Stimulated activated CD4-positive, alpha-beta T cell treated with anti-CD3 and anti-CD28 coated beads, Interleukin-4, amount 100 ng/mL, for 1 hour (primary cell): ENCODE data around the gene NAA35.
A peak's percentile ranks its signal among the peaks of the same experiment; 100 is the strongest.
"Not testable (repeated sequence)": the region's sequence is repeated elsewhere in the genome, so short reads cannot be mapped to it uniquely, and the experiment has no call there.

ENCODE experiments used
- DNase-seq: peaks from one replicate; pipeline ENCODE4 v3.0.0-alpha.2; 2020

The NAA35 gene

GRCh38 chr9:85940832-85941621, at the start of gene NAA35:
NAA35 (plus strand) TSS chr9:85941146; CDS start chr9:85942160, 1,014 bp downstream.
- DNase-seq = peak; percentile 98

- DNase-seq = no peak
Measured at GRCh38 chr9:85892401-85892800, 48.5 kb upstream of the NAA35 start.

GRCh38 chr9:85895685-85896084, 45.3 kb upstream of the NAA35 start:
- DNase-seq = no peak

GRCh38 chr9:85897848-85898247, 43.1 kb upstream of the NAA35 start:
- DNase-seq = no peak

- DNase-seq = no peak
Measured at GRCh38 chr9:85898332-85898731, 42.6 kb upstream of the NAA35 start.

GRCh38 chr9:85899388-85899787, 41.6 kb upstream of the NAA35 start:
- DNase-seq = no peak

- peak; percentile 37 for DNase-seq
Measured at GRCh38 chr9:85900504-85901201, 40.3 kb upstream of the NAA35 start.

- no peak for DNase-seq
Measured at GRCh38 chr9:85904975-85905374, 36.0 kb upstream of the NAA35 start.

GRCh38 chr9:85905957-85906356, 35.0 kb upstream of the NAA35 start:
- DNase-seq = no peak

GRCh38 chr9:85909390-85909789, 31.6 kb upstream of the NAA35 start:
- no peak for DNase-seq

- DNase-seq = no peak
Measured at GRCh38 chr9:85914108-85914507, 26.8 kb upstream of the NAA35 start.

GRCh38 chr9:85917756-85918155, 23.2 kb upstream of the NAA35 start:
- DNase-seq = no peak

GRCh38 chr9:85925493-85925892, 15.5 kb upstream of the NAA35 start:
- no peak for DNase-seq

GRCh38 chr9:85927076-85927475, 13.9 kb upstream of the NAA35 start:
- no peak for DNase-seq

GRCh38 chr9:85931495-85931894, 9.5 kb upstream of the NAA35 start:
- DNase-seq = no peak

GRCh38 chr9:85935950-85936349, 5.0 kb upstream of the NAA35 start:
- not testable (repeated sequence) for DNase-seq

GRCh38 chr9:85940275-85940831, 593 bp upstream of the NAA35 start:
- DNase-seq = no peak

- DNase-seq = no peak
Measured at GRCh38 chr9:85941622-85941940, 635 bp downstream of the NAA35 start.

- DNase-seq = no peak
Measured at GRCh38 chr9:85941966-85942912, 1.3 kb downstream of the NAA35 start.

- DNase-seq = no peak
Measured at GRCh38 chr9:85942913-85943709, 2.2 kb downstream of the NAA35 start.

GRCh38 chr9:85943757-85944430, 2.9 kb downstream of the NAA35 start:
- no peak for DNase-seq

GRCh38 chr9:85944672-85945071, 3.7 kb downstream of the NAA35 start:
- no peak for DNase-seq
